GM19467 (cell line): Measurements from ENCODE around the gene CAMK2G.
"Not testable (repeated sequence)": the region's sequence is repeated elsewhere in the genome, so short reads cannot be mapped to it uniquely, and the experiment has no call there.

Source experiments
- ATAC-seq: cut with Tn5 transposase; IDR thresholded peaks from one replicate; pipeline ENCODE4 v1.9.1; 2021; ENCODE audit warnings: mild to moderate bottlenecking, moderate library complexity; ENCODE audit not compliant: unreplicated experiment

CAMK2G gene

GRCh38 chr10:73798927-73799560 is 75.3 kb downstream of the CAMK2G start:
- ATAC-seq, result no peak

- ATAC-seq, result no peak
Measured at GRCh38 chr10:73798087-73798486, 76.3 kb downstream of the CAMK2G start.

GRCh38 chr10:73797324-73798025 is 76.9 kb downstream of the CAMK2G start:
- no peak for ATAC-seq

GRCh38 chr10:73796766-73797165 is 77.6 kb downstream of the CAMK2G start:
- no peak for ATAC-seq

GRCh38 chr10:73796035-73796434 is 78.3 kb downstream of the CAMK2G start:
- not testable (repeated sequence) for ATAC-seq

- not testable (repeated sequence) for ATAC-seq
Measured at GRCh38 chr10:73795491-73795890, 78.9 kb downstream of the CAMK2G start.

- ATAC-seq, result no peak
Measured at GRCh38 chr10:73793456-73793855, 80.9 kb downstream of the CAMK2G start.

- no peak for ATAC-seq
Measured at GRCh38 chr10:73791871-73792400, 82.4 kb downstream of the CAMK2G start.

GRCh38 chr10:73790886-73791625 is 83.3 kb downstream of the CAMK2G start:
- ATAC-seq, result no peak

- no peak for ATAC-seq
Measured at GRCh38 chr10:73789659-73790055, 84.7 kb downstream of the CAMK2G start.

- ATAC-seq, result no peak
Measured at GRCh38 chr10:73788864-73789658, 85.3 kb downstream of the CAMK2G start.

GRCh38 chr10:73787031-73787800 is 87.1 kb downstream of the CAMK2G start:
- not testable (repeated sequence) for ATAC-seq

- no peak for ATAC-seq
Measured at GRCh38 chr10:73786512-73786885, 87.9 kb downstream of the CAMK2G start.

- peak; percentile 2 for ATAC-seq
Measured at GRCh38 chr10:73785721-73786511, 88.4 kb downstream of the CAMK2G start.

GRCh38 chr10:73785211-73785720 is 89.1 kb downstream of the CAMK2G start, which contains the start of gene ZSWIM8:
Gene ZSWIM8, plus strand, starts transcription at chr10:73785606. Its CDS starts 273 bp downstream, at chr10:73785879.
- ATAC-seq, result peak; percentile 70

- no peak for ATAC-seq
Measured at GRCh38 chr10:73782749-73783085, 91.6 kb downstream of the CAMK2G start.

GRCh38 chr10:73781879-73782748 is 92.2 kb downstream of the CAMK2G start, which contains the start of gene CHCHD1:
Gene CHCHD1, plus strand, starts transcription at chr10:73782048. Its CDS starts 28 bp downstream, at chr10:73782076.
- peak; percentile 58 for ATAC-seq

GRCh38 chr10:73781548-73781878 is 92.8 kb downstream of the CAMK2G start:
- ATAC-seq, result no peak
